Activated CD8-positive, alpha-beta memory T cell treated with anti-CD3 and anti-CD28 coated beads for 24 hours (primary cell): ENCODE results near the gene DNAH5.
"Not testable (repeated sequence)": the region's sequence is repeated elsewhere in the genome, so short reads cannot be mapped to it uniquely, and the experiment has no call there.

Experiments used
- DNase-seq: peaks from one replicate; pipeline ENCODE4 v3.0.0-alpha.2; 2020

Gene DNAH5, protein sequence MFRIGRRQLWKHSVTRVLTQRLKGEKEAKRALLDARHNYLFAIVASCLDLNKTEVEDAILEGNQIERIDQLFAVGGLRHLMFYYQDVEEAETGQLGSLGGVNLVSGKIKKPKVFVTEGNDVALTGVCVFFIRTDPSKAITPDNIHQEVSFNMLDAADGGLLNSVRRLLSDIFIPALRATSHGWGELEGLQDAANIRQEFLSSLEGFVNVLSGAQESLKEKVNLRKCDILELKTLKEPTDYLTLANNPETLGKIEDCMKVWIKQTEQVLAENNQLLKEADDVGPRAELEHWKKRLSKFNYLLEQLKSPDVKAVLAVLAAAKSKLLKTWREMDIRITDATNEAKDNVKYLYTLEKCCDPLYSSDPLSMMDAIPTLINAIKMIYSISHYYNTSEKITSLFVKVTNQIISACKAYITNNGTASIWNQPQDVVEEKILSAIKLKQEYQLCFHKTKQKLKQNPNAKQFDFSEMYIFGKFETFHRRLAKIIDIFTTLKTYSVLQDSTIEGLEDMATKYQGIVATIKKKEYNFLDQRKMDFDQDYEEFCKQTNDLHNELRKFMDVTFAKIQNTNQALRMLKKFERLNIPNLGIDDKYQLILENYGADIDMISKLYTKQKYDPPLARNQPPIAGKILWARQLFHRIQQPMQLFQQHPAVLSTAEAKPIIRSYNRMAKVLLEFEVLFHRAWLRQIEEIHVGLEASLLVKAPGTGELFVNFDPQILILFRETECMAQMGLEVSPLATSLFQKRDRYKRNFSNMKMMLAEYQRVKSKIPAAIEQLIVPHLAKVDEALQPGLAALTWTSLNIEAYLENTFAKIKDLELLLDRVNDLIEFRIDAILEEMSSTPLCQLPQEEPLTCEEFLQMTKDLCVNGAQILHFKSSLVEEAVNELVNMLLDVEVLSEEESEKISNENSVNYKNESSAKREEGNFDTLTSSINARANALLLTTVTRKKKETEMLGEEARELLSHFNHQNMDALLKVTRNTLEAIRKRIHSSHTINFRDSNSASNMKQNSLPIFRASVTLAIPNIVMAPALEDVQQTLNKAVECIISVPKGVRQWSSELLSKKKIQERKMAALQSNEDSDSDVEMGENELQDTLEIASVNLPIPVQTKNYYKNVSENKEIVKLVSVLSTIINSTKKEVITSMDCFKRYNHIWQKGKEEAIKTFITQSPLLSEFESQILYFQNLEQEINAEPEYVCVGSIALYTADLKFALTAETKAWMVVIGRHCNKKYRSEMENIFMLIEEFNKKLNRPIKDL (N-terminal part only)

DNA sequence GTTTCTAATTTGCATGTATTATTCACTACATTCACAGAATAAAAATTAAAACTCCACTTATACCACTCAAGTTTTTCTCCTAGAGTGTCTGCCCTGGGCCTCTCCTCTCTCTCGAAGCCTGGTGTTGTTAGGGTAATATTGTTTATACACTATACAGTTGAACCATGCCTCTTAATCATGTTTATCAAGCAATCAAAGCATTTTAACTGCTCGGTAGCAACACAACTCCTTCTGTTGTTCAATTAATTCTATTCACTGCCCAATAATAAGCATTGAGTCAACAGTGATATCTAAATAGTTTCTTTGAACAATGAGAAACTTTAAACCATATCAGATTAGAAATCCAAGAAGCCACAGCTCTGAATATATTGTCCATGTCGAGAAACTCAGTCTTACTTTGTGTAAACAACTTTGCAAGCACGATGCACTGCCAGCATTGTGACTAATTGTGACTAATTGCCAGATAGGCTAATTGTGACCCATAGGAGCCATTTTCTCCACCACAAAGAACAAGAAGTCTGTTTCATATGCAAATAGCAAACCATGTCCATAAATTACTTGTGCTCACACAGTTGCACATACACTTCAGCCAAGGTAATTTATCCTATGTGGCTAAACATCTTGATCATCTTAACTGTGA is at the start of gene DNAH5:
Gene DNAH5 (minus strand): TSS at position 129 of the 640 bp plus-strand sequence. CDS start 250 bp downstream, outside the sequence.
- DNase-seq: no peak

DNA sequence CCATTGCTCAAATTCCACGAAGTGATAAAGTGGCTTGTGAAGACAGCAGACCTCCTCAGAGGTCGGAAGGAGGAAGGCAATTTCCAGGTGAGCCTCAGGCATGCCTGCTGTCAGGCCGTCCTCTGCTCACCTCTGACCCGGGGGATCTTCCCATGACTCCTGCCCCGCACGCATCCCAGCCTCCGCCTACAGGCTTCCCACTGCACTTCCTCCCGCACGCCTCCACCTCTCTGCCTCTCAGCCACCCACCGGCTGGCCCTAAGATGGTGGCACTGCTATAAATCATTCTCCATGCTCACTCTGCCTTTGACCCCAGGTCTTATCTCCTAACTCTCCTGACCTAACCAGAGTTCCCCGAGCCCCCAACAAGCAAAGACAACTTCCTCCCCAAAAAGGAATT is 49.4 kb upstream of the DNAH5 start:
- DNase-seq: no peak

DNA sequence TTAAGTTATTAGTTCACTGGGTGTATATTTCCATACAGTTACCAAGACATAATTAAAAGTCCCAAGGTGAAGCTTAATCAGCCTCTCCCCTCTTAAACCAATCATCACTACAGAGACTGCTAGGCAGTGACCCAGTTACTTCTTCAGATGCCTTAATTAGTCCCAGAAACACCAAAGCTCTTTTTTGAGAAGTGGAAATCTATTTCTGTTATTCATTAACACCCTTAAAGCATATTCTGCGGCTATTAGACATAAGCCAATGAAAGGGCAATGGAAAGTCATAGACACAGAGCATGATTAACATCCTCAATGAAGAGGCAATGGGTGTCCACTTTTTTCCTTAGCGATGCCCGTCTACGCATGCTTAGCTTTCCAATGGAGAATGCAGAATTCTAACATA is 48.3 kb upstream of the DNAH5 start:
- DNase-seq: no peak

DNA sequence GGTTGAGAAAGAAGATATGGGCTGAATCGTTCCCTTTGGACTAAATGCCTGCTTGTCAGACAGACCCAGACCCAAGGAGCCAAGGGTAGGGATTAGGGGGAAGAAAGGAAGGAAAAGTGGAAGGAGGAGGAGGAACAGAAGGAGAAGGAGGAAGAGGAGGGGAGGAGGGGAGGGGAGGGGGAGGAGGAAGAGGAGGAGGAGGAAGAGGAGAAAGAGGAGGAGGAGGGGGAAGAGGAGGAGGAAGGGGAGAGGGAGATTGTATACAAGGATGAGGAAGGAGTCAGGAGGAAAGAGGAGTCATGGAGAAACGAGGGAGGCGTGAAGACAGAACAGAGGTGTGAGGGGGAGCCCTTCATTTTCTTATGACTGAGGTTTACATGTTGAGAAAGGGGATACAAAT is 46.9 kb upstream of the DNAH5 start:
- no peak for DNase-seq

DNA sequence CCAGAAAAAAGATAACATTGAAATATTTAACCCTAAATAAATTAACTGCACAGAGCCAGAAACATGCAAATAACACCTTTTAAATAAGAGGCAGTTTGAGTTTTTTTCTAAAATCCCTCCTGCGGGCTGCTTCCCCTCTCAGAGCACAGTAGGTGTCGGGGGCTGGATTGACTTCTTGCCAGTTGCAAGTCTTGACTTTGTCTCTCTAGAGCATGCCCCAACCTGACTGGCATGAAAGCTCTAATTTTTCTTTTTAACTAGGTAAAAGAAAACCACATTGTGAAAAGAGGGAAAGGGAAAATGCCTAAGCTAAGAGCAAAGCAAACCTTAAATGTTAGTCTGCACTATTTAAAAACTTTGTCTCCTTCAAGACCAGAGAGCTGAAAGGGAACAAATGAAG is 46.4 kb upstream of the DNAH5 start:
- DNase-seq: no peak

DNA sequence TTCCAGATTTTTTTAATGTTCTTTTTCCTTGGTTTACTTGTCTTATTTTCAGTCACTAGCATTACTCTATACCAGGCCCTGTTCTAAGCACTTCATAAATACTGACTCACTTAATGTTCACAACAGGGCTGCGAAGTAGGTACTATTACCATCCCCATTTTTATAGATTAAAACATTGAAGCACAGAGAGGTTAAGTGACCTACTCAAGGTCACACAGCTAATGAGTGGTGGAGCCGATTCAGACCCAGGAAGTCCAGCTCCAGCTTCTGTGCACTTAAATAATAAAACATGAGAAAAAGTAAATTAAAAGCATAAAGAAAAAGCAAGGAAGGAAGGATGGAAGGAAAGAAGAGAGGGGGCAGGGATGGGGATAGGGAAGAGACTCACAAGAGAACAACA is 45.3 kb upstream of the DNAH5 start:
- no peak for DNase-seq

DNA sequence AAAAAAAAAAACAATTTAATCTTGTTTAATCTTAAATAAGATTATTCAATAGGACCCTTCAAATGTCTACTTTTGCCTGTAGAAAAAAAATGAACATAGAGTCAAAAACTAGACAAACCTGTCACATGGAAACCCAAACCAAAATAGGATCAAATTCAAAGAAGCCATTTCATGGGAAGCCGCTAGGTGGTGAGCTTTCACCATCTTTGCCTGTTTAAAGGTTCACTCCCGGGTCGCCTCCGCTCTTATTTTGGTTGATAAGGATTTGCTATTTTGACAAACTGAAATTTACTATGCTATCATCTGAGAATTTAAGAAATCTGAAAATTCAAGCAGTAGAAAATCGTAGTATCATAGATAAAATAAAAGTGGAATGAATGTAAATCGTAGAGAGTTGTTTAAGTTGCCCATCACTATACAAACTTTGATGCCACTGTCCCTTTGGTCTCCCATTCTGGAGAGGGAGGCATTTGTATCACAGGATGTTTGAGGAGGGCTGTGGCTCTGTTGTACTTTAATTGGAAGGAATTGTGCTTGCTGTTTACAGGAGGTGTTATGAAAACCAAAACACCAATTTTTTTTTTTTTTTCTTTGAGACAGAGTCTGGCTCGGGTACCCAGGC is 43.5 kb upstream of the DNAH5 start:
- no peak for DNase-seq

DNA sequence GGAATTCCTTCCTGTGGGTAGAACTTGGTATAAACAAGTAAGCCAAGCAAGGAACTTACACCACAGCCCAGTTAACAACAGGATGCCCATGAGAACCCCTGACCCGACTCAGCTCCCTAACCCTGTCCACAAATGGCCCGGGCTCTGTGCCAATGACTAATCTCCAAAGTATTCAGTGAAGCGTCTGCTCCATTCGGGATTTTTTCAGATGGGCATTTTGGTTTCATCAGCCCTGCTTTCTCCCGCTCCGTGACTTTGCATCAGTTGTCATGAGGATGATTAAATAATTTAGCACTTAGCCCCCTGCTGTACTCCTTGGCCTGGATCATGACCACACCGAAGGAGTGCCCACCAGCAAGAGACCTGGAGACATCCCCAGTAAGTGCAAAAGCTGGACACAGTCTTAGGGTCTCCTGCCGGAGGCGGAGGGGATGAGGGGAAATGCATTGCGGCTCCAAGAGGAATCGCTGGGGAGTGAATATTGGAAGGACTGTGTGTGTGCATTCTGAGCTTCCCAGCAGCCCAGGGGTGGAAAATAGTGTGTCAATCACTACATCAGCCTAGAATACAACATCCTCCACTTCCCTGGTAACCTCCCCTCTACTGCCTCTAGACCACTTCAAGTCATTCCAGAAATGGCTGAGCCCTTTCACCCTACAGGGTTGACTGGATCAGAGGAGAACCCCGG is 41.4 kb upstream of the DNAH5 start:
- no peak for DNase-seq

DNA sequence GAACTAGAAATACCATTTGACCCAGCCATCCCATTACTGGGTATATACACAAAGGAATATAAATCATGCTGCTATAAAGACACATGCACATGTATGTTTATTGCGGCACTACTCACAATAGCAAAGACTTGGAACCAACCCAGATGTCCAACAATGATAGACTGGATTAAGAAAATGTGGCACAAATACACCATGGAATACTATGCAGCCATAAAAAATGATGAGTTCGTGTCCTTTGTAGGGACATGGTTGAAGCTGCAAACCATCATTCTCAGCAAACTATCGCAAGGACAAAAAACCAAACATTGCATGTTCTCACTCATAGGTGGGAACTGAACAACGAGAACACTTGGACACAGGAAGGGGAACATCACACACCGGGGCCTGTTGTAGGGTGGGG is 40.4 kb upstream of the DNAH5 start:
- not testable (repeated sequence) for DNase-seq

DNA sequence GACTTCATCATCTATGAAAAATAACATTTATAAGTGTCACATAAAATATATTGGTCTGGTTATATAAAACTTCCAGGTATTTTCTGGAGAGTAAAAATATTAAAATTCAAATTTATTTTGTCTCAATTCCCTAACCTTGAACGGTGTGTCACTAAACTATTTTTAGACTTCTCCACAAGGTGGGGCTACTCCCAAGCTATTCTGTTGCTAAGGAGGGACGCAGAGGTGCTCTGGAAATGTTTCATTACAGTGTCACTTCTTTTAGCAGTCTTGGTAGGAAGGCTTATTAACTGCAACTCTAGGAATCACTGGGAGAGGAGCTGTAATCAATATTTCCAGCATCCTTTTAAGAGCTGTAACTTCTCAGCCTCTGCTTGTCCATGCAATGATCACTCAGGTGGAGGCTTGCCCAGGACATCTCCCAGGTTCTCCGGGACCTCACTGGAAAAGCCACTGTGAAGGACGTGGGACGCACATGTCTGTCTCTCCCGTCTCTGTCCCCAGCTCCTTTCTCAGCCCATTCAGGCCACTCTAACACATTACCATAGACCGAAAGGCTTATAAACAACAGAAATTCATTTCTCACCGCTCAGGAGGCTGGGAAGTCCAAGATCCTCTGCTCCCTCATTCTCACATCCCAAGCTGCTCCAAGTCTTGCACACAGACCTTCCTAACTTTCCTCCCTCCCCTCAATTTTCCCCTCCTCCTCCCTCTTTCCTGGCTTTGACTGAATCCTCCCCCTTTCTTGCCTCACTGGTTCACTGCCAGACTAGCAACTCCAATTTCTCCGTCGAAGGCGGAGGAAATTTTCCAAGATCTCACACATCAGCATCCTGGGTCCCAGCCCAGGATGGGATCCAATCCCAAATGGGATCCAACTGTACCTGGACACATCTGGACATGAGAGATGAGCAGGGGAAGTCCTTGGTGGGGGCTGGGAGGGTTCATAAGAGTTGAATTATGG is 32.7 kb upstream of the DNAH5 start:
- no peak for DNase-seq

DNA sequence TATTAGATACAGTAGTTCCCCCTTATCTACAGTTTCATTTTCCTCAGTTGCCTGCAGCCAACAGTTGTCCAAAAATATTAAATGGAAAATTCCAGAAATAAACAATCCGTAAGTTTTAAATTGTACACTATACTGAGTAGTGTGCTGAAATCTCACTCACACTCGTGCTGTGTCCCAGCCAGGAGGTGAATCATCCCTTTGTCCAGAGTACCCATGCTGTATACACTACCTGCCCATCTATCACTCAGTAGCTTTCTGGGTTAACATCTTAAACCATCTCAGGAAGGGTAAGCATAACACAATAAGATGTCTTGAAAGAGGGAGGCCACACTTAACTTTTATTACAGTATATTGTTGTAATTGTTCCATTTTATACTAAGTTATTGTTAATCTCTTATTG is 31.7 kb upstream of the DNAH5 start:
- no peak for DNase-seq

DNA sequence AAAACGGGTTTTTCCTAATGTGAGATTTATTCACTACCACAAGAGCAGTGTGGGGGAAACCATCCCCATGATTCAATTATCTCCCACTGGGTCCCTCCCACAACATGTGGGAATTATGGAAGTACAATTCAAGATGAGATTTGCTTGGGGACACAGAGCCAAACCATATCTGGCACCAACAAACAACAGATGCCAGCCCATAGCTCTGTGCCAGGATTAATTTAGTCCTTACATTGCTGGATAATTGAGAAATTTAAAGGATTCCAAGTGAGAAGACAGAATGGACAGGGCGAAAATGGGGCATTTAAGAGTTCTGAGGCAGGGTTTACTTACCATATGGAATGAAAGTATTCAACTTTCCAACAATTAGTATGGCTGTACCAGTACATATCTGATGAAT is 30.8 kb upstream of the DNAH5 start:
- no peak for DNase-seq

DNA sequence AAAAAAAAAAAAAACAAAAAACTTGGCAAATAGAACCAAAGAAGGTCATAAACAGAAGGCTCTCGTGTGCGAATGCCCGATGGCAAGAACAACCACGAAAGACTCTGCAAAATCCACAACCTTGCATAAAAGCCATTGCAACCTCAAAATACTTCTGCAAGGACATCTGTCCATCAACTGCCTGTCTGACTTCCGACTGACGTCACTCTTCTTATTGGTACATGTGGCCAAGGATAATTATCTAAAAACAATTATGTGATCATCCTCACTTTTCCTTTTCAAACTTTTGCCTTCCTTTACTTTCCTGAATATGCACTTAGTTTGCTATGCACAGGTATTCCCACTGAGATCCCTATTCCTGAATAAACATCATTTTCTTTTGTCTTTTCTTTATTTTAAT is 29.2 kb upstream of the DNAH5 start:
- no peak for DNase-seq

DNA sequence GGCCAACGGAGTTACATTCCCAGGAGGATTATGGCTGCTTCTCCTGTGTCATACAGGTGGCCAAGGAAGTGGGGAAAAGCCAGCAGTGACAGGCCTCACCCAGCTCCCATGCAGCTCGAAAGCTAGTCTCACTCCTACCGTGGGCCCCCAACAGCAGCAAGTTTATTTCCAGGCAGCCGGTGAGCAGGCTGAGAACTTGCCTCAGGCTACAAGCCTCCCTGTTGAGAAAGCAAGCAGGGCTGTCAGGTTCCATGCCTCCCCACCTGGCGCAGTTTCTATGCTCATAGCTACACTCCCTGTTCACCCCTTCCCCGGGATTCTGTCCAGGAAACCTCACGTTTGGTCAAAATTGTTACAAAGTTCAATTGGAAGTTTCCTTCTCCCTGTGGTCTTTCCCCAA is 27.5 kb upstream of the DNAH5 start:
- DNase-seq: no peak

DNA sequence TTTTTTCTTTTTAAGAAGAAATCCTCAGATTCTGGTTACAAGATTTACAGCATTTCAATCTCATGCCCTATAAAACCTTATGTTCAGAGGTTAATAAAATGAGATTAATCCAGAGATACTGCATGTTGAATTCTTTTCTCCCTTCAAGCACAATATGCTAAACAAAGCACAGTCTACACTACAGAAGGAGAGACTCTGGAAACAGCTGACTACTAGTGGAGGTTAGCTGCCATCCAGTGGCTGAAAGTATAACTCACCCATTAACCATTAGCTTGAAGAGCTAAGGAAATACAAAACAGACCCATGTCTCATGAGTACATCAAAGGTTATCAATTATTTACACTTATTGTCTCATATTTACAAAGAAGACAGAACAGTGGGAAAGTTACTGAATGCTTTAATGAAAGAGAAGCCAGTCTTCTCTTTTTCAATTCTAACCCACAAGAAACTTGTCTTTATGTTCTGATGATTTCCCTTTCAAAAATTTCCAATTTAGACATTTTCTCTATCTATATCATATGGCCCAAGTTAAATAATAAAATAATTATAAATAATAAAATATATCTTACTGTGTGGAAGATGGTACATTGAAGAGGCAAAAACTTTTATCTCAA is 12.7 kb upstream of the DNAH5 start:
- no peak for DNase-seq

DNA sequence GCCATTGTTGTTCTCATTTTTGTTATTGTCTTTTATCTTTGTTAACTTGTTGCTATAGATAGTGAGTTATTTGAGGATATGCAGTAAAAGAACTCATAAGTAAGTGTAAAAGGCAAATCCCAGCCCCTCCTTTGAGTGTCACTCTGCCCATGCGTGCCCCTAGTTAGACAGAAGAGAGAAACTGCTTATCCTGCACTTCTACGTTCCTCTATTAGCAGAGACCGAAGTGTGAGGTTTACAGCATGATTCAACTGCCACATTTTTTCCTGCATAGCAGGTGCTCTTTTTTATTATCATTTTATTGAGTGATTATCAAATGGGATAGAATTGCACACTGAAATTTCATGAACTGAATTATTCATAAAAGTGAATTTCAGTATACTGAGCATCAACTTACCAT is 12.0 kb upstream of the DNAH5 start:
- DNase-seq: no peak

DNA sequence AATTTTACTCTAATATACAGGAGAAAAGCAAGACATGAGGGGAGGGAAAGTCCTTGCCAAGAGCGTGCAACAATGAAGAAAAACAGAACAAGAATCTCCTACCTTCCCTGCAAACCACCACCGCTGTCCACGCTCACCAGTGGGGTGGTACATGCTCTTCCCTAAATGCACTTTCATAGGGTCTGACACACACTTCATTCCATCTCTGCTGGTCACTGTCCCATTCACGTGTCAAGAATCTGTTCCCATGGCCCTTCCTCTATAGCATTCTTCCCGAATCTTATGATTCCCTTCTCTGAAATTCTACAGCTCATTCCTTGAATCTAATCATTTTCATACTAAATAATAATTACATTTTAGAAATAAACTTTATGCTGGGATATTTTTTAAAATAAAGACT is 11.4 kb upstream of the DNAH5 start:
- no peak for DNase-seq

DNA sequence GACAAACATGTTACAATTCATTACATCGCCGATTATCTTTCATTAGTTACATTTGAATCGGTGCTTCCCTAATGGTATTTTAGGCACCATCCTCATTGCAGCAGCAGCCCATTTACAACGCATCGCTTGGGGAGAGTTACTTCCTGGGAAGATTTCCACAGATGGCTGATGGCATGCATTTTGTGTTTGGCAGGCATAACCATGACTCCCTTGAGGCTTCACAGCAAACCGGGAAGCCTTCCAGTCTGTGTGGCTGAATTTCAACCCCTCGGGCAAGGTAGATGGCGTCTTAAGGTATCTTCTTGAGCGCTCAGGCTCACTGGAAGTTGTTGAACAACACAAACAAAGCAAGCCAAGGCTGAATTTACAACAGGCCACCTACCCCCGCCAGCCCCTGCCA is 1.6 kb upstream of the DNAH5 start:
- no peak for DNase-seq

DNA sequence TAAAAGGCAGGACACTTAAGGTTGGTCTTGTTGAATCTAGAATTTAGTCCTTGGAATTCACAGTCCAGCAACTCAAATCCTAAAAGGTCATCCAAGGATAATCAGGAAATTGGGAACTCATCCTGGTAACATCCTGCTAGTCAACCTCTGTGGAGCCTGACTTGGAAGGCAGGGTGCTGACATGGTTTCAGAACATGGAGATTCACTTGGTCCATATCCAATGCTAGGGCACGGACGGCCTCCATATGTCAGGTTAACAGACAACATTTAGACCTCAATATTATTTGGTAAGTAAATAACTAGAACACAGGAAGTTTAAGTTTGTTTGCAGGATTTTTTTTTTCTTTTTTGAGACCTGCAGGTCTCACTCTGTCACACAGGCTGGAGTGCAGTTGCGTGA is 783 bp upstream of the DNAH5 start:
- DNase-seq: no peak

DNA sequence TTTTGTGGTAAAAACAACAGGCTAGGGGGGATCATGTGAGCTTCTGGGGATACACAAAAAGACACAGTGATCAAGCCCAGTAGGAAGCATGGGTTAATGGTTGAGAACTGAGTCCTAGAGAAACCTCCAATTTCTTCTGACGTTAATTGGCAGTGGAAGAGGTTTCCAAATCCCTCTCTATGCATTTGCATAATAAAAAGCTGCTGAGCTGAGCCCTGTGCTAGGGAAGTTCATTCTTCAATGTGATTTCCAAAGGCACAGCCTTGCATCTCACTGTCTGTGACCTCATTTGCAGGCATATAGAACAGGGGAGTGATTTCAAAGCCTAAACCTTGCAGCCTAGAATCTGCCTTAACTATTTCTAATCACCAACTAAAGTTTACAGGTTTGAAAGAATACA is 812 bp downstream of the DNAH5 start:
- DNase-seq: no peak
